ENCODE data around the gene RERG.

RERG gene

GRCh38 chr12:15183821-15184220 lies 37.4 kb downstream of the RERG start:
- Histone ChIP-seq H2AFZ (ENCODE audit: low read length) (no peak overlapping the region), H3K9me3 (replicated peaks; ENCODE audit: insufficient read depth, low read length) (no peaks in the 10 kb centered on the region)
- TF ChIP-seq EZH2phosphoT487 (IDR thresholded peaks at IDR 0.05; ENCODE audit: low read length): no peak
- TF ChIP-seq EZH2 (optimal IDR thresholded peaks at IDR 0.05; ENCODE audit: low read depth, low read length): no peak
- TF ChIP-seq CTCF (IDR thresholded peaks at IDR 0.05; ENCODE audit: low read length): no peak

GRCh38 chr12:15181017-15181683 lies 40.1 kb downstream of the RERG start:
- no peak overlapping the region for H3K27ac ChIP-seq (ENCODE audit: low read length)
- no peaks in the 10 kb centered on the region for H3K27me3 ChIP-seq (replicated peaks; ENCODE audit: insufficient read depth, low read length)
- no peak for DNase-seq
- no peak for TF ChIP-seq EZH2 (optimal IDR thresholded peaks at IDR 0.05; ENCODE audit: low read depth, low read length)
- TF ChIP-seq EZH2phosphoT487 (IDR thresholded peaks at IDR 0.05; ENCODE audit: low read length): no peak
- no peak for TF ChIP-seq CTCF (IDR thresholded peaks at IDR 0.05; ENCODE audit: low read length)
- no peak overlapping the region for H3K4me2 ChIP-seq (ENCODE audit: low read depth, low read length)
- H4K20me1 ChIP-seq (ENCODE audit: insufficient read depth, low read length): no peaks in the 10 kb centered on the region
- no peaks in the 10 kb centered on the region for H3K9me2 ChIP-seq (replicated peaks; ENCODE audit: insufficient read depth, low read length)
- no peak overlapping the region for H3K9ac ChIP-seq (ENCODE audit: low read length)
- H3K9me3 ChIP-seq (replicated peaks; ENCODE audit: insufficient read depth, low read length): no peaks in the 10 kb centered on the region
- no peak overlapping the region for H2AFZ ChIP-seq (ENCODE audit: low read length)
- no peaks in the 10 kb centered on the region for H3K36me3 ChIP-seq (replicated peaks; ENCODE audit: insufficient read depth, low read length)
- H3K4me1 ChIP-seq (ENCODE audit: low read length): no peaks in the 10 kb centered on the region
- H3K4me3 ChIP-seq (ENCODE audit: low read length): no peak overlapping the region
- H3F3A ChIP-seq (ENCODE audit: insufficient read depth, low read length): no peaks in the 10 kb centered on the region
- H3K79me2 ChIP-seq (ENCODE audit: low read length): no peaks in the 10 kb centered on the region

More at GRCh38 chr12:15183821-15184220, 37.4 kb downstream of the RERG start:
- no peaks in the 10 kb centered on the region for H3K79me2 ChIP-seq (ENCODE audit: low read length)
- H3K4me1 ChIP-seq (ENCODE audit: low read length): no peaks in the 10 kb centered on the region
- H3K9me2 ChIP-seq (replicated peaks; ENCODE audit: insufficient read depth, low read length): no peaks in the 10 kb centered on the region
- H3K4me2 ChIP-seq (ENCODE audit: low read depth, low read length): no peak overlapping the region
- no peak overlapping the region for H3K4me3 ChIP-seq (ENCODE audit: low read length)
- DNase-seq: no peak
- no peaks in the 10 kb centered on the region for H3K27me3 ChIP-seq (replicated peaks; ENCODE audit: insufficient read depth, low read length)
- H3K27ac ChIP-seq (ENCODE audit: low read length): no peak overlapping the region
- H3K36me3 ChIP-seq (replicated peaks; ENCODE audit: insufficient read depth, low read length): no peaks in the 10 kb centered on the region
- H3K9ac ChIP-seq (ENCODE audit: low read length): no peak overlapping the region
- H4K20me1 ChIP-seq (ENCODE audit: insufficient read depth, low read length): no peaks in the 10 kb centered on the region
- no peaks in the 10 kb centered on the region for H3F3A ChIP-seq (ENCODE audit: insufficient read depth, low read length)

GRCh38 chr12:15180325-15180724 lies 40.9 kb downstream of the RERG start:
- Histone ChIP-seq H3K9ac (ENCODE audit: low read length) (no peak overlapping the region), H3K27ac (ENCODE audit: low read length) (no peak overlapping the region), H3K9me2 (replicated peaks; ENCODE audit: insufficient read depth, low read length) (no peaks in the 10 kb centered on the region), H3K36me3 (replicated peaks; ENCODE audit: insufficient read depth, low read length) (no peaks in the 10 kb centered on the region), H3K4me2 (ENCODE audit: low read depth, low read length) (no peak overlapping the region), H3K4me3 (ENCODE audit: low read length) (no peak overlapping the region), H3F3A (ENCODE audit: insufficient read depth, low read length) (no peaks in the 10 kb centered on the region), H2AFZ (ENCODE audit: low read length) (no peak overlapping the region), H3K27me3 (replicated peaks; ENCODE audit: insufficient read depth, low read length) (no peaks in the 10 kb centered on the region), H3K79me2 (ENCODE audit: low read length) (no peaks in the 10 kb centered on the region), H3K4me1 (ENCODE audit: low read length) (no peaks in the 10 kb centered on the region), H3K9me3 (replicated peaks; ENCODE audit: insufficient read depth, low read length) (no peaks in the 10 kb centered on the region), H4K20me1 (ENCODE audit: insufficient read depth, low read length) (no peaks in the 10 kb centered on the region)
- DNase-seq: no peak
- no peak for TF ChIP-seq EZH2 (optimal IDR thresholded peaks at IDR 0.05; ENCODE audit: low read depth, low read length)
- no peak for TF ChIP-seq CTCF (IDR thresholded peaks at IDR 0.05; ENCODE audit: low read length)
- no peak for TF ChIP-seq EZH2phosphoT487 (IDR thresholded peaks at IDR 0.05; ENCODE audit: low read length)
